ENCODE measurements around the gene CHST6. TPM values are rescaled to one million over a fixed set of nuclear protein-coding genes. Genes with fewer than 3 reads are reported as not detected.

Gene CHST6
- total and polyA plus RNA-seq, 10 of the 15 experiments (the other 5 are each of a cell fraction or from before 2014, with no cell fraction given) = 0.14 to 2.5 (median 0.51) TPM

DNA sequence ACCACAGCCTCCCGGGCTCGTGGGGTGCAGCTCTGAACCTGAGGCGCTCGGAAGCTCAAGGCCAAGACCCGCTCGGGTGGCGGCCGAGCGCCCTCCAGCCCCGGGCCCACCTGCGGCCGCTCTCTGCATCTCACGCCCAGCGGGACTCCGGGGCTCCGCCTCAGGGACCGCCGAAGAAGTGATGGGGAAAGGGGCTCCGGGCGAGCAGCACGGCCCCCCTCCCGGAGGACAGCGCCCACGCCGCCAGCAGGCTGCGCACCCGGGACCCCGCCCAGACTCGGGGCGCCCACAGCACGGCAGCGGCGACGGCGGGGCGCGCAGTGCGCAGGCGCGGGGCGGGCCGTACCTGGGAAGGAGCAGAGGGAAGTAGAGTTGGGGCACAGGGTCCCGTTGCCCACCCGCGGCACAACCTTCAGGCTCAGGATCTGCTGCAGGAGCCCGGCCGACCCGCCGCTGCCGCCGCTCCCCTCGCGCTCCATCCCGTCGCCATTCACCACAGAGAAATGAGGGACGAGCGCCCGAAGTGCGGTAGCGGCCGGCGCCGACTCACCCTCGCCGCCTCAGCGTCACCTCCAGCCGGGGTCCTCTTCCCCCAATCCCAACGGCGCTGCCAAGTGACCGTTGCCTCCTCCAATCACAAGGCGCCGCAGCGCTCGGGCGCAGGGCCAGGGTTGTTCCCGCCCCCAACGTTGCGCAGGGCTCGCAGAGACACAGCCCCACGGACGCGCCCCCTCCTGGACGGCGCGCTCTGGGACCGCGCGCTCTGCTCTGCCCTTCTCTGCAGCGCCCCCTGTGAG, 30.9 kb downstream of the CHST6 start, which contains the start of gene TMEM170A (continued):
- TF ChIP-seq, protein P1, sequence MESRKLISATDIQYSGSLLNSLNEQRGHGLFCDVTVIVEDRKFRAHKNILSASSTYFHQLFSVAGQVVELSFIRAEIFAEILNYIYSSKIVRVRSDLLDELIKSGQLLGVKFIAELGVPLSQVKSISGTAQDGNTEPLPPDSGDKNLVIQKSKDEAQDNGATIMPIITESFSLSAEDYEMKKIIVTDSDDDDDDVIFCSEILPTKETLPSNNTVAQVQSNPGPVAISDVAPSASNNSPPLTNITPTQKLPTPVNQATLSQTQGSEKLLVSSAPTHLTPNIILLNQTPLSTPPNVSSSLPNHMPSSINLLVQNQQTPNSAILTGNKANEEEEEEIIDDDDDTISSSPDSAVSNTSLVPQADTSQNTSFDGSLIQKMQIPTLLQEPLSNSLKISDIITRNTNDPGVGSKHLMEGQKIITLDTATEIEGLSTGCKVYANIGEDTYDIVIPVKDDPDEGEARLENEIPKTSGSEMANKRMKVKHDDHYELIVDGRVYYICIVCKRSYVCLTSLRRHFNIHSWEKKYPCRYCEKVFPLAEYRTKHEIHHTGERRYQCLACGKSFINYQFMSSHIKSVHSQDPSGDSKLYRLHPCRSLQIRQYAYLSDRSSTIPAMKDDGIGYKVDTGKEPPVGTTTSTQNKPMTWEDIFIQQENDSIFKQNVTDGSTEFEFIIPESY (IDR thresholded peaks at IDR 0.05) = no peak
- TF ChIP-seq KLF5 (IDR thresholded peaks at IDR 0.05; ENCODE audit: partially characterized antibody) = peak; percentile 92
- TF ChIP-seq, protein P2, sequence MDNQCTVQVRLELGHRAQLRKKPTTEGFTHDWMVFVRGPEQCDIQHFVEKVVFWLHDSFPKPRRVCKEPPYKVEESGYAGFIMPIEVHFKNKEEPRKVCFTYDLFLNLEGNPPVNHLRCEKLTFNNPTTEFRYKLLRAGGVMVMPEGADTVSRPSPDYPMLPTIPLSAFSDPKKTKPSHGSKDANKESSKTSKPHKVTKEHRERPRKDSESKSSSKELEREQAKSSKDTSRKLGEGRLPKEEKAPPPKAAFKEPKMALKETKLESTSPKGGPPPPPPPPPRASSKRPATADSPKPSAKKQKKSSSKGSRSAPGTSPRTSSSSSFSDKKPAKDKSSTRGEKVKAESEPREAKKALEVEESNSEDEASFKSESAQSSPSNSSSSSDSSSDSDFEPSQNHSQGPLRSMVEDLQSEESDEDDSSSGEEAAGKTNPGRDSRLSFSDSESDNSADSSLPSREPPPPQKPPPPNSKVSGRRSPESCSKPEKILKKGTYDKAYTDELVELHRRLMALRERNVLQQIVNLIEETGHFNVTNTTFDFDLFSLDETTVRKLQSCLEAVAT (IDR thresholded peaks at IDR 0.05) = no peak
- TF ChIP-seq, protein P3, sequence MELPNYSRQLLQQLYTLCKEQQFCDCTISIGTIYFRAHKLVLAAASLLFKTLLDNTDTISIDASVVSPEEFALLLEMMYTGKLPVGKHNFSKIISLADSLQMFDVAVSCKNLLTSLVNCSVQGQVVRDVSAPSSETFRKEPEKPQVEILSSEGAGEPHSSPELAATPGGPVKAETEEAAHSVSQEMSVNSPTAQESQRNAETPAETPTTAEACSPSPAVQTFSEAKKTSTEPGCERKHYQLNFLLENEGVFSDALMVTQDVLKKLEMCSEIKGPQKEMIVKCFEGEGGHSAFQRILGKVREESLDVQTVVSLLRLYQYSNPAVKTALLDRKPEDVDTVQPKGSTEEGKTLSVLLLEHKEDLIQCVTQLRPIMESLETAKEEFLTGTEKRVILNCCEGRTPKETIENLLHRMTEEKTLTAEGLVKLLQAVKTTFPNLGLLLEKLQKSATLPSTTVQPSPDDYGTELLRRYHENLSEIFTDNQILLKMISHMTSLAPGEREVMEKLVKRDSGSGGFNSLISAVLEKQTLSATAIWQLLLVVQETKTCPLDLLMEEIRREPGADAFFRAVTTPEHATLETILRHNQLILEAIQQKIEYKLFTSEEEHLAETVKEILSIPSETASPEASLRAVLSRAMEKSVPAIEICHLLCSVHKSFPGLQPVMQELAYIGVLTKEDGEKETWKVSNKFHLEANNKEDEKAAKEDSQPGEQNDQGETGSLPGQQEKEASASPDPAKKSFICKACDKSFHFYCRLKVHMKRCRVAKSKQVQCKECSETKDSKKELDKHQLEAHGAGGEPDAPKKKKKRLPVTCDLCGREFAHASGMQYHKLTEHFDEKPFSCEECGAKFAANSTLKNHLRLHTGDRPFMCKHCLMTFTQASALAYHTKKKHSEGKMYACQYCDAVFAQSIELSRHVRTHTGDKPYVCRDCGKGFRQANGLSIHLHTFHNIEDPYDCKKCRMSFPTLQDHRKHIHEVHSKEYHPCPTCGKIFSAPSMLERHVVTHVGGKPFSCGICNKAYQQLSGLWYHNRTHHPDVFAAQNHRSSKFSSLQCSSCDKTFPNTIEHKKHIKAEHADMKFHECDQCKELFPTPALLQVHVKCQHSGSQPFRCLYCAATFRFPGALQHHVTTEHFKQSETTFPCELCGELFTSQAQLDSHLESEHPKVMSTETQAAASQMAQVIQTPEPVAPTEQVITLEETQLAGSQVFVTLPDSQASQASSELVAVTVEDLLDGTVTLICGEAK (IDR thresholded peaks at IDR 0.05; ENCODE audit: borderline replicate concordance) = no peak
- peak; percentile 76 for TF ChIP-seq ATF7 (IDR thresholded peaks at IDR 0.05; ENCODE audit: low read depth)
- peak; percentile 51; the same call in 1 of the 2 replicates for TF ChIP-seq JUND (IDR thresholded peaks at IDR 0.05; ENCODE audit: low read depth, low read length)
- TF ChIP-seq POLR2AphosphoS5 (IDR thresholded peaks at IDR 0.05; ENCODE audit: low read length) = peak; percentile 95
- TF ChIP-seq, protein P4, sequence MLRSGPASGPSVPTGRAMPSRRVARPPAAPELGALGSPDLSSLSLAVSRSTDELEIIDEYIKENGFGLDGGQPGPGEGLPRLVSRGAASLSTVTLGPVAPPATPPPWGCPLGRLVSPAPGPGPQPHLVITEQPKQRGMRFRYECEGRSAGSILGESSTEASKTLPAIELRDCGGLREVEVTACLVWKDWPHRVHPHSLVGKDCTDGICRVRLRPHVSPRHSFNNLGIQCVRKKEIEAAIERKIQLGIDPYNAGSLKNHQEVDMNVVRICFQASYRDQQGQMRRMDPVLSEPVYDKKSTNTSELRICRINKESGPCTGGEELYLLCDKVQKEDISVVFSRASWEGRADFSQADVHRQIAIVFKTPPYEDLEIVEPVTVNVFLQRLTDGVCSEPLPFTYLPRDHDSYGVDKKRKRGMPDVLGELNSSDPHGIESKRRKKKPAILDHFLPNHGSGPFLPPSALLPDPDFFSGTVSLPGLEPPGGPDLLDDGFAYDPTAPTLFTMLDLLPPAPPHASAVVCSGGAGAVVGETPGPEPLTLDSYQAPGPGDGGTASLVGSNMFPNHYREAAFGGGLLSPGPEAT (IDR thresholded peaks at IDR 0.05; ENCODE audit: low read depth) = peak; percentile 91
- TF ChIP-seq TARDBP (IDR thresholded peaks at IDR 0.05; ENCODE audit: borderline replicate concordance) = 0 out of 2 replicates have a peak, but pooled peaks have one; percentile 32
- TF ChIP-seq SMAD1 (IDR thresholded peaks at IDR 0.05; ENCODE audit: low read depth, partially characterized antibody) = no peak
- TF ChIP-seq ETV6 (conservative IDR thresholded peaks at IDR 0.05 in 1 of 2, IDR thresholded peaks at IDR 0.05 in 1 of 2; ENCODE audit: borderline replicate concordance in 1 of 2, low read depth in 1 of 2) = no peak
- no peak for TF ChIP-seq NFXL1 (IDR thresholded peaks at IDR 0.05; ENCODE audit: borderline replicate concordance)
- no peak for TF ChIP-seq ZZZ3 (IDR thresholded peaks at IDR 0.05; ENCODE audit: control insufficient read depth, insufficient read length, low read depth)
- no peak for TF ChIP-seq MTA2 (IDR thresholded peaks at IDR 0.05; ENCODE audit: low read depth)
- TF ChIP-seq YY1 (IDR thresholded peaks at IDR 0.05; ENCODE audit: low read depth, low read length) = peak; percentile 77
- TF ChIP-seq BHLHE40 (IDR thresholded peaks at IDR 0.05; ENCODE audit: borderline replicate concordance in 1 of 2, low read depth in 2 of 2, low read length in 1 of 2) = peak in 1 of 2 experiments; percentile 80
- TF ChIP-seq IKZF2 (IDR thresholded peaks at IDR 0.05) = no peak; a peak in 2 of 4 replicates
- TF ChIP-seq PAX8 (IDR thresholded peaks at IDR 0.05) = no peak
- peak; percentile 83; the same call in 1 of the 2 replicates for TF ChIP-seq SIN3A (IDR thresholded peaks at IDR 0.05; ENCODE audit: low read depth, low read length)
- peak; percentile 76 for TF ChIP-seq SMC3 (IDR thresholded peaks at IDR 0.05; ENCODE audit: borderline replicate concordance, low read length)

Data from GM12878 (cell line).